GM19351 (cell line): Measurements from ENCODE around the gene BCAS3.

Experiments used
- ATAC-seq: cut with Tn5 transposase; IDR thresholded peaks from one replicate; pipeline ENCODE4 v1.9.1; 2021; ENCODE audit warnings: mild to moderate bottlenecking, moderate library complexity; ENCODE audit not compliant: unreplicated experiment

The BCAS3 gene

GRCh38 chr17:61302953-61303816 is 625.5 kb downstream of the BCAS3 start:
- ATAC-seq: no peak

DNA sequence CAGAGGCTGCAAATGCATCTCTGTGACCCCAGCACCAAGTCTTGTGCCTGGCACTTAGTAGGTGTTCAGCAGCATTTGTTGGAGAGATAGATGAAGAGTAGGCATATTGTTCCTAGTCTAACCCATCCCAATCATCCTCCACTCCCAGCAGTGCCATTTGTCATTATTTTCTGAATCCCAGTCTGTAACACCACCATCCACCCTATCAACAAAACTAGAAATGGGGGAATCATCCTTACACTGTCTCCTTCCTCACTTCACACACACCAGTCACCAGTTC is 626.1 kb downstream of the BCAS3 start:
- ATAC-seq: no peak

DNA sequence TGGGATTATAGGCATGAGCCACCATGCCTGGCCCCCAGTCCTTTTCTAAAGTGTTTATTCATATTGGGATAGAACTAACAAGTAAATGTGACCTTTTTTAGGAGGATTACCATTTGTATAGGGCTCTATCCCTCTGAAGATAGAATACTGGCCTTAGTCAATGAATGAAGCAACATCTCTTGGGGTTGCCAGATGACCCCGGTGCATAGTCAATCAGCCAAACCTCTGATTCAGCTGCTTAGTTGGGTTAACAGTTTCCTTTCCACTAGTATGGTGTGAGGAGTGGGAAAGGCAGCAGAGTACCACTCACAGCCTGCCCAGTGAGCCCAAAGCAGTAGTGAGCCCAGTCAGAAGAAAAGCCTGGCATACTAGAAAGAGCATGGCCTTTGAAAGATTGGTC is 627.4 kb downstream of the BCAS3 start:
- no peak for ATAC-seq

GRCh38 chr17:61306003-61306402 is 628.4 kb downstream of the BCAS3 start:
- ATAC-seq: no peak

GRCh38 chr17:61307905-61308886 is 630.5 kb downstream of the BCAS3 start:
- no peak for ATAC-seq

DNA sequence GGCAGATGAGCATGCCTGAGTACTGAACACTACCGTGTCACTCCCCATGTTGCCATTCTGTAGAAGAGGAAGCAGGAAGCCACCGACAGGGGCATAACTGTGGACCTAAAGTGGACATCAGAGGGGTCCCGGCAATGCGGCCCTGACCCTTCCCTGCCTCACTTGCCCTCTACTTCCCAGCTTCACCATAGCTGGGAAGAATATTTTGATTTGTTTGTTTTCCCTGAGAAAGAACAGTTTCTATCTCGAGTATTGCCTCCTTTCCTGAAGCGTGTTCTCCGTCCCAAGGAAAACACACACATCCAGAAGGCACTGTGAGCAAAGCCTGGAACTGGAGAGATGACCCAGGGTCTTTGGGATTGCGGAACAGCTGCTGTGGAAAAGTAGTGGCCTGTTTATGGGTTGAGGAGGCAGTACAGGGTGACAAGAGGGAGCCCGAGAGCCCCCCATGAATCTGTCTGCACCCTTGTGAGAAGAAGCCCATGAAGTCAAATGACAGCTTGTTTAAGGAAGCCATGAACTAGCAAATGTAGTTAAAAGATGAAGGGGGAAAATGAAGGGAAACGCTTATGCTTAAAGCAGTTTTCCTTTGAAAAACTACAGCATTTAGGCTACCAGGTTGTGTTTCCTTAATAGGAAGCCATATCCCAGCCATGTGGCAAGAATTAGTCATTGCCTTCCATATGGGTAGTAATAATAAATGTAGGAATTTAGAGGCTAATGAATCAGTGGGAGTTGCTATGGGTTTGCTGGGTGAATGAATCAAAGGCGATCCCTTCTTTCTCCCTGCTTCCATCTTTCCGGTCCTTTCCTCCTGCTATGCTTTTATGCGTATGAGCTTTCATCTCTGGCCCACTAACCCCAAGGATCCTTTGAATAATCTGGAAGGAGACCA is 632.0 kb downstream of the BCAS3 start:
- no peak for ATAC-seq

DNA sequence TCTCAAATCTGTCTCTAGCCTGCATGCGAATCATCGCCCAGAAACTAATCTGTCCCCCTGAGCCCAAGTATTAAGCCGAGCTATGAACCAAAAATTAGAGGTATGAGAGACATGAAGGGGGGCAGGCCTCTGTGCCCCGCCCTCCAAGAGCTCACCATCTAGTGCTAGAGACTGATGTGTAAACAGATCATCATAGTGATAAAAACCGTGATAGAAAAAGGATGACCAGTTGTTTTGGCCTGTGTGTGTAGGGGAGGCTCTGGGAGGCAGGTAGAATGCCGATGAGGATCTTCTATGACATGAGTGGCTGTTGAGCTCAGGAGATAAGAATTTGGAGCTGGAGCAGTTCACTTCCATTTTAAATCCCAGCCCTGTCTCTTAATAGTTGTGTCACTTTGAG is 632.9 kb downstream of the BCAS3 start:
- no peak for ATAC-seq

DNA sequence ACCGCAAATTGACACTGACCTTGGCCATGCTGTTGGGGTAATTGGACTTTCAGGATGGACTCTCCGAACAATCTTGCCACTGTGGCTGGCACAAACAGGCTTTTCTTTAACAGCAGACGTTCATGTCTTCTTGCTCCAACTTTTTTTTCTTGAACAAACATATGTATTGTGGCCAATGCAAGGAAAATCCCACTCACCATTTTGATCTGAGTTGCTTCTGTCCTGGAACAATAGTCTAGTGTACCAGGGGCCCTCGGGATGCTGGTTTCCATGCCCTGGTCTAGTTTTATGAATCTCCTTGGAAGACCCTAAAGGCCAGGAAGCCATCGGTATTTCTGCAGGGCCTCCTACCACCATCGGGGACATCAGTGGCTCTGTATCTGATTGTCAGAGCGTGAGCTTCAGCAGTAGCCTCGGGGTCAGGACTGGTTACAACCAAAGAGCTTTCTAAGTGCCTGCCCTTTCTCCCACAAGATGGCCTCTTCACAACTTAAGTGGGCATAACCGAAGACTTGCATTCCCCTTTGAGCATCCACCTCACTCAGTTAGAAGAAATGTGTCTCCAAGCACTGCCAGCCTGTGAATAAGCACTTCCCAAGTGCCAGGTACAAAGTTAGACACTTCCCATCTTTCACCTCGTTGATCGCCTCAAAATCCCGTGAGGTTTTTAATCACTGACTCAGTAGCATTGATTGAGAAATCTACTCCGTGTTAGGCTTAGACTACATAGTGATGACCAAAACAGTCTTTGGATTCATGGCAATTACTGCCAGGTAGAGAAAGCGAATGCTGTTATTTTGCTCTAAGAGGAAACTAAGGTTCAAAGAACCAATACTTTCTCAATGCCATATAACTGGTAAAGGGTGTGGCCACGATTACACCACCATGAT is 635.0 kb downstream of the BCAS3 start:
- ATAC-seq: no peak

- ATAC-seq: no peak
Observed at GRCh38 chr17:61313461-61314326, 636.0 kb downstream of the BCAS3 start.

GRCh38 chr17:61314368-61315078 is 636.9 kb downstream of the BCAS3 start:
- no peak for ATAC-seq

- no peak for ATAC-seq
Observed at GRCh38 chr17:61316633-61317032, 639.0 kb downstream of the BCAS3 start.

DNA sequence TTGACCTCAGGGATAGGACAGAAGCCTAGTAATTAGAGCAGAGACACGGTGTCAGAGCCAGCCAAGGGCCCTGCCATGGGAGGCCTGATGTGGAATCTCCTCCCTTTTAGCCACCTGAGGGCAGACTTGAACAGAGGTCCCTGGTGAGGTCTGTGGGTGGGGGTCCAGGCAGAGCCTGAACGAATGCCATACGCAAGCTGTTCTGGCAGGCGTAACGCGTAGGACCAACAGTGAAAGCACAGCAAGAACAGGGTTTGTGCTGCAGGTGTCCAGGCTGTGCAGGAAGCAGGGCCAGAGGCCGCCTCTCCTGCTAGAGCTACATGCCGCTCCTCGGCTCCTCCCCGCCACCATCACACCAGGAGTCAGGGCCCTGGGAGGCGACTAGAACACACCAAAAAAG is 640.1 kb downstream of the BCAS3 start:
- ATAC-seq: no peak

DNA sequence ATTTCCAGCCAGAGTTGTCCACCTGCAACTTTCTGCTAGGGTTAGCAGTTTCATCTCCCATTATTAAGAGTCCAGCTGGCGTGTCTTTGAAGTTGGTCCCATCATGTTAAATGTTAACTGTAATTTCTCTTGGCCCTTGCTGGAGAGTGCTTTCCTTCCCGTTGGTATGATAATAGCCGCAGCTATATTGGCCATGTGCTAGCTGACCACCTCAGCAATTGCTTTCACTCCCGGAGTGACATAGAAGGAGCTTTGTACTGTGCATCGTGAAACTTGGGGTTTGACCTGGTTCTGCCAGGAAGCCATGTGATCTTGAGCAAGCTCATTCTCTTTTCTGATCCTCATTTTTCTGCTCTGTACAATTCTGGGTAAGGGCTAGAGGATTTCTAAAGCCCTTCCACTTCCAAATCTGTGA is 641.0 kb downstream of the BCAS3 start:
- ATAC-seq: no peak

- no peak for ATAC-seq
Observed at GRCh38 chr17:61321344-61321743, 643.7 kb downstream of the BCAS3 start.

DNA sequence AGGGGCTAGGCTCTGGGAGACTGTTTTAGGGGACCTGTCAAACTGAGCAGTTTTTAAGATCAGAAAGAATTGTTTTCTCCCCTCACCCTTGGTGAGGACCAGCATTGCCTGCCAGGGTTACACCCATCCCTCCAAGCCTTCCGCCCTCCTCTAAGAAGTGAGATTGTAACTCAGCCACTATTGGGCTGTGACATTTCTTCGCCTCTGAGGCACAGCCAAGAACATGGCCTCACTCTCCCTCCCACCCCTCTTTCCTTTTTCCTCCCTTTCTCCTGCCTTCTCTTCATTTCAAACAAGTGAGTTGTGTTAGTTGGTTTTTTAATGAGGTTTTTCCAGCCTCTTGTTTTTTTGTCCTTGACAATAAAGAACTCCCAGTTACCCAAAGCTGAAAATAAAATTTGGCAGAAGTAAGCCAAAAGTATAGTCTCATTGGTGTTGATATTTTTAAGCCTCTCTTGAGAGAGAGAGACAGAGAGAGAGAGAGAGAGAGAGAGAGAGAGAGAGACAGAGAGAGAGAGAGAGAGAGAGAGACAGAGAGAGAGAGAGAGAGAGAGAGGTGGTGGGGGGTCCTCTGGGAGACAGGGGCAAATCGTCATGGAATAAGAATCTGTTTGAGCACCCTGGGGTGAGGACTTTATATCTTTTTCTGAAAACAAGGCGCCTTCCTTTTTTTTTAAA is 644.8 kb downstream of the BCAS3 start:
- ATAC-seq: no peak

- ATAC-seq: no peak
Observed at GRCh38 chr17:61323003-61323908, 645.6 kb downstream of the BCAS3 start.
